Right atrium auricular region (tissue), 2 donors: ENCODE measurements around the gene OARD1. TPM values are rescaled to one million over a fixed set of nuclear protein-coding genes. Genes with fewer than 3 reads are reported as not detected.

Source experiments
- DNase-seq: peaks from one replicate; pipeline ENCODE4 v3.0.0-alpha.2; 2019; ENCODE audit warnings: low spot score
- H3K27ac ChIP-seq, 2 donors: fragments of 200-600 bp; sonication (generic); 1 replicate in 1 of 2; 2 replicates in 1 of 2; pipeline ENCODE4 v1.5.1; 2016 to 2019
- H3K27me3 ChIP-seq, 2 donors: fragments of 200-600 bp; sonication (generic); one replicate each; pipeline versions ENCODE4 v1.5.1 to v1.6.0; 2017 to 2019
- H3K36me3 ChIP-seq: fragments of 200-600 bp; sonication (generic); one replicate; pipeline ENCODE4 v1.5.1; 2016
- H3K4me1 ChIP-seq, 2 donors: fragments of 200-600 bp; sonication (generic); one replicate each; pipeline versions ENCODE4 v1.5.1 to v1.6.0; 2017 to 2019
- H3K4me3 ChIP-seq, 2 donors: fragments of 200-600 bp; sonication (generic); 1 replicate in 1 of 2; 2 replicates in 1 of 2; pipeline ENCODE4 v1.5.1; 2017 to 2019; ENCODE audit warnings: mild to moderate bottlenecking in 1 of 2, moderate library complexity in 1 of 2
- H3K9me3 ChIP-seq, 2 donors: fragments of 200-600 bp; sonication (generic); one replicate each; pipeline ENCODE4 v1.5.1; 2019
- CTCF ChIP-seq, 2 donors: fragments of 200-600 bp; sonication (generic); IDR thresholded peaks; one replicate each; pipeline ENCODE4 v1.5.1; 2019; ENCODE audit warnings: antibody characterized with exemption in 2 of 2
- total RNA-seq, 2 donors: library from RNA; depleted of rRNA; stranded (reverse); fragments of >200 nt; gene quantifications; one replicate each; pipeline ENCODE4 v1.1.0, GENCODE V29; 2016

Gene OARD1
- total RNA-seq, 2 donors from 2014 or later, result 9.4 to 13.4 TPM

- Histone ChIP-seq H3K9me3 (no peaks in the 10 kb centered on the region), H3K27ac (no peak overlapping the region), H3K4me3 (no peak overlapping the region), H3K36me3 (no peaks in the 10 kb centered on the region), H3K4me1 (peaks cover 0 to 6% of the 10 kb centered on the region in 2 donors), H3K27me3 (no peaks in the 10 kb centered on the region)
- DNase-seq, result no peak
- no peak for TF ChIP-seq CTCF (IDR thresholded peaks at IDR 0.05)
These were observed 31.1 kb downstream of the OARD1 start for GRCh38 chr6:41040940-41041536.

- Histone ChIP-seq H3K4me3 (no peak overlapping the region), H3K27me3 (no peaks in the 10 kb centered on the region), H3K36me3 (no peaks in the 10 kb centered on the region), H3K27ac (no peak overlapping the region), H3K9me3 (no peaks in the 10 kb centered on the region), H3K4me1 (peaks cover 0 to 6% of the 10 kb centered on the region in 2 donors)
- TF ChIP-seq CTCF (IDR thresholded peaks at IDR 0.05), result no peak
- DNase-seq, result no peak
These were observed 31.8 kb downstream of the OARD1 start for GRCh38 chr6:41040101-41040939.

- peak; percentile 41 to 70 for TF ChIP-seq CTCF (IDR thresholded peaks at IDR 0.05)
These were observed 32.8 kb downstream of the OARD1 start, which contains the start of gene UNC5CL for GRCh38 chr6:41039060-41039998. UNC5CL (minus strand) TSS chr6:41039221; CDS start chr6:41035074, 4,147 bp downstream.

GRCh38 chr6:41038205-41038604 is 34.0 kb downstream of the OARD1 start:
- TF ChIP-seq CTCF (IDR thresholded peaks at IDR 0.05), result no peak
- H3K27me3 ChIP-seq, result no peaks in the 10 kb centered on the region
- no peak overlapping the region for H3K27ac ChIP-seq
- no peaks in the 10 kb centered on the region for H3K36me3 ChIP-seq
- DNase-seq, result no peak
- no peak overlapping the region for H3K4me3 ChIP-seq
- H3K9me3 ChIP-seq, result no peaks in the 10 kb centered on the region
- H3K4me1 ChIP-seq, result peaks cover 0 to 6% of the 10 kb centered on the region in 2 donors

More at GRCh38 chr6:41039060-41039998, 32.8 kb downstream of the OARD1 start, which contains the start of gene UNC5CL:
- no peaks in the 10 kb centered on the region for H3K27me3 ChIP-seq
- H3K4me1 ChIP-seq, result peaks cover 0 to 6% of the 10 kb centered on the region in 2 donors
- no peak within 1 kb of the TSS for H3K27ac ChIP-seq
- no peak within 1 kb of the TSS for H3K4me3 ChIP-seq
- no peaks in the 10 kb centered on the region for H3K9me3 ChIP-seq
- no peak for DNase-seq
- H3K36me3 ChIP-seq, result no peaks in the 10 kb centered on the region

GRCh38 chr6:41037107-41037900 is 34.9 kb downstream of the OARD1 start:
- H3K4me1 ChIP-seq, result peaks cover 0 to 6% of the 10 kb centered on the region in 2 donors
- H3K36me3 ChIP-seq, result no peaks in the 10 kb centered on the region
- no peaks in the 10 kb centered on the region for H3K27me3 ChIP-seq
- no peak for DNase-seq
- TF ChIP-seq CTCF (IDR thresholded peaks at IDR 0.05), result no peak
- H3K4me3 ChIP-seq, result no peak overlapping the region
- H3K27ac ChIP-seq, result no peak overlapping the region
- no peaks in the 10 kb centered on the region for H3K9me3 ChIP-seq
